Stimulated activated CD4-positive, alpha-beta T cell treated with anti-CD3 and anti-CD28 coated beads, TNF-alpha, amount 100 ng/mL, for 1 hour (primary cell): ENCODE measurements around the gene DIRAS3.
"Not testable (repeated sequence)": the region's sequence is repeated elsewhere in the genome, so short reads cannot be mapped to it uniquely, and the experiment has no call there.

Experiments
- DNase-seq, 3 donors: peaks; one replicate each; pipeline ENCODE4 v3.0.0-alpha.2; 2020; ENCODE audit warnings: low read depth in 3 of 3, low spot score in 1 of 3

DIRAS3 gene

GRCh38 chr1:68024635-68025338 lies 25.6 kb downstream of the DIRAS3 start:
- no peak for DNase-seq

DNA sequence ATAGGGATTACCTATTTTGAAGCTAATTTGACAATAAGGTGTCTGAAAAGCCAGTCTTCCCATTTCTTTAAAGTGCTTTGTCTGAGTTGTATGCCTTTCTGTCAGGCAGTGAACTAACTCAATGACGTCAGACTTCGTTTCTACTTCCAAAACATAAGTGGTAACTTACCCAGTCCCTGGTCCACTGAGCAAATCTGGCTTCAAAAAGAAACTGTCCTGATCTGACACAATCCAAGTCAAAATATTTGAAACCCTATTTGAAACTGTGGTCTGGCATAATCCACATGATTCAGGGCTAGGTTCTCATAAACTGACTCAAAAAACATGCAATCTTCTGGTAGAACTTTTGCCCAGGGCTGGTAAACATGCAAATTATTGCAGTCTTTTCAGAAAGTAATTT lies 34.0 kb downstream of the DIRAS3 start:
- DNase-seq, result no peak

- no peak for DNase-seq
These were observed 34.5 kb downstream of the DIRAS3 start for GRCh38 chr1:68015971-68016370.

DNA sequence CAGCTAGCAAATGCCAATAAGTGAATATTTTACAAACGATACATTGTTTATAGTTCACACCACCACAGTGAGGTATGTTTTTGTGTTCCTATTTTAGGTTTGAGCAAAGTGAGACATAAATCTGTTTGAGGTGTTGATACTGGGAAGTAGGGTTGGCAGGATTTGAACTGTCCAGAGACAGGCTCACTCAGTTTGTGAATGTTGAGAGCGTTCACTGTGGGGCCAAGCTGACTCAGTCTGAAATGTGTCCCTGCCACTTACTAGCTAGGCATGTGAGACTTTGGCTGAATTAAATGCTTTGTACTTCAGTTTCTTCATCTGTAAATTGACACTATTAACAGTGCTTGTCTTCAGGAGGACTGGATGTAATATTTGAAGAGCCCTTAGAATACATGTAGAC lies 35.1 kb downstream of the DIRAS3 start:
- DNase-seq, result no peak

DNA sequence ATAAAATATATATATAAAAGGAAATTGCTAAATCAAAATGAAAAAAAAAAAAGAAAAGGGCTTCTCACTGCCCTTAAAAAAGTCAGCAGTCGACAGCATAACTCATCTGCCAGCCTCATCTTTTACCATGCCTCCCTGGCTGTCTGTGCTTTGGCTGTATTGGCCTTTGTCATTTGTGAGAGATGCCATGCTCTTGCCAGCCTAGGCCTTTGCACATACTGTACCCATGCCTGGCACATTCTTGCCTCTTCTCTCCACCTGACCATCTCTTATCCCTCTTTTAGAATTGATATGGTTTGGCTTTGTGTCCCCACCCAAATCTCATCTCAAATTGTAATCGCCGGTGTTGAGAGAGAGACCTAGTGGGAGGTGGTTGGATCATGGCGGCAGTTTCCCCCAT lies 37.1 kb downstream of the DIRAS3 start:
- DNase-seq, result no peak

DNA sequence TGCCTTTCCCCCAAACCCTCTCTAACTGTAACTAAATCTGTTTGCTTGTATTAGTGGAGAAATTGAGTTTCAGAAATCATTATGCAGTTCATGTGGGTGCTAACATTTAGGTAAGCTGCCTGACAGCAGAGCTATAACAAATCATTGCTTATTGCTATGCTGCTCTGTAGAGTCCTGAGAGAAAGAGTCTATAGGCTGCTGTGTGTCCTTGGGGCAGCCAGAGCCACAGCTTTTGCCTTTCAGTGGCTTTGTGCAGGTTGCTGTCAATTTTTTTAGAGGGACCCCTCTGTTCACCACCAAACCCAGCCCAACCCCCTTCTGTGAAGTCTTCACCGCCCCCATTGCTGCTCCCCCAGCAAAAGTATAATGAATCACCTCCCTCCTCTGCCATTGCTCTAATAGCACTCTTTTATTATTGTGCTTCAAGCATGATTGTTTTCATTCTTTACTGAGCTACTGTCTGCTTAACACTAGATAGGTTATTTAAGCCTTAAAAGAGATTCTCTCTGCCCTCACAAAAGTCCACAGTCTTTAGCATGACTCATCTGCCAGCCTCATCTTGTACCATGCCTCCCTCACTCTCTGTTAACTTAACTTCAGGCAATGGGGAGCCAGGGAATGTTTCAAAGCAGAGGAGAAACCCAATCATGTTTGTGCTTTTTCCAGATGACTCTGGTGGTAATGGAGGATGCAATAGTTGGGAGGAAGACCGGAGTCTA lies 38.6 kb downstream of the DIRAS3 start:
- DNase-seq, result no peak

DNA sequence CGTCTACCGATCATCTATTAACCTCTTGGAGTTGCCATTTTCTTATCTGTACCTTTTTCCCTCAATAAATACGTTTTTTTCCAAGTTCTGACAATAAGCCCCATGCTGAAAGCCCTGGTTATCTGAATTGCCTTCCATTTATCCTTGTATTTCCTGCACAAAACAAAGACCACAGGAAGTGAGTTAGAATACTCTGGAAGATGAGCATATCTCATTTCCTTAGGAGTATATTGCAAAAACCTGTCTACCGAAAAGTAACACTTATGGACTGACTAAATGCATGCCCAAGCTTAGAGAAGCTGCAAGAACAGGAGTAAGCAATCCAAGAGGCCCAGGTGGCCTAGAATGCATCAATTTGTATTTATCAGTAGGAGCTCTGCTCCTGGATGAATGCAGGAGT lies 39.9 kb downstream of the DIRAS3 start:
- no peak for DNase-seq

DNA sequence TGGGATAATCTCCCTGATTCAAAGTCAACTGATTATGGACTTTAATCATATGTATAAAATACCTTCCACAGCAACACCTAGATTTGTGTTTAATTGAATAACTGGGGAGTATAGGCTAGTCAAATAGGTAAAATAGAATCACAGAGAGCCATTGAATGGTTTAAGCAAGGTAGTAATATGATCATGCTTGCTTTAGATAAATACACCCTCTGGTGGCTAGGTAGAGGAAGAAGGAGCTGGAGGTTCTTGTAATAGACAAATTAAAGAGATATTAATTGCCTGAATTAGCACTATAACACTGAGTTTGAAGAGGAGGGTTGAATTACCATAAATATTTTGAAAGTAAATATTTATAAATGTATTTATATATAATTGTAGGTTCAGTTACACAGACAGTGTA lies 40.3 kb downstream of the DIRAS3 start:
- DNase-seq, result no peak

DNA sequence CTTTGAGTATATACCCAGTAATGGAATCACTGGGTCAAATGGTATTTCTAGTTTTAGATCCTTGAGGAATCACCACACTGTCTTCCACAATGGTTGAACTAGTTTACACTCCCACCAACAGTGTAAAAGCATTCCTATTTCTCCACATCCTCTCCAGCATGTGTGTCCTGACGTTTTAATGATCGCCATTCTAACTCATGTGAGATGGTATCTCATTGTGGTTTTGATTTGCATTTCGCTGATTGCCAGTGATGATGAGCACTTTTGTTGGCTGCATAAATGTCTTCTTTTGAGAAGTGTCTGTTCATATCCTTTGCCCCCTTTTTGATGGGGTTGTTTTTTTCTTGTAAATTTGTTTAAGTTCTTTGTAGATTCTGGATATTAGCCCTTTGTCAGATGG lies 46.8 kb downstream of the DIRAS3 start:
- DNase-seq, result not testable (repeated sequence)

DNA sequence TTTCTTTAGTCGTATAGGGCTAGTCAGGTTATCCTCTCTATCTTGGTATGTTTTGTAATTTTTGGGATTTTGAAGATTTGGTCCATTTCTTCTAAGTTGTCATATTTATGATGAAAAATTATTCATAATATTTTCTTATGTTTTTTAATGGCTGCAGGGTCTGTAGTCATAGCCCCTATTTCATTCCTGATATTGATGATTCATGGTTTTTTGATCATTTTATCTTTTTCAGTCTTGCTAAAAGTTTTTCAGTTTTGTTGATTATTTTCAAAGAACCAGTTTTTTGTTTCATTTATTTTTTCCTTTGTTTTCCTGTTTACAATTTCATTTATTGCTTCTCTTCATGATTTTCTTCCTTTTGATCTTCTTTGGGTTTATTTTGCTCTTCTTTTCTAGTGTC lies 50.2 kb downstream of the DIRAS3 start:
- DNase-seq, result no peak

- no peak for DNase-seq
These were observed 52.7 kb downstream of the DIRAS3 start for GRCh38 chr1:67997746-67998145.
